NCI-H526 (cell line): Measurements from ENCODE around the gene SPATA3.
A peak's percentile ranks its signal among the peaks of the same experiment; 100 is the strongest.
"Not testable (repeated sequence)": the region's sequence is repeated elsewhere in the genome, so short reads cannot be mapped to it uniquely, and the experiment has no call there.

Experiments
- DNase-seq, 2 experiments: peaks; one replicate each; lab custom pipeline; 2025; lab: John Stamatoyannopoulos, UW

Gene SPATA3

GRCh38 chr2:230998882-230999281 is 3.0 kb downstream of the SPATA3 start:
- DNase-seq, result no peak

GRCh38 chr2:230999477-230999876 is 3.6 kb downstream of the SPATA3 start:
- no peak for DNase-seq

DNA sequence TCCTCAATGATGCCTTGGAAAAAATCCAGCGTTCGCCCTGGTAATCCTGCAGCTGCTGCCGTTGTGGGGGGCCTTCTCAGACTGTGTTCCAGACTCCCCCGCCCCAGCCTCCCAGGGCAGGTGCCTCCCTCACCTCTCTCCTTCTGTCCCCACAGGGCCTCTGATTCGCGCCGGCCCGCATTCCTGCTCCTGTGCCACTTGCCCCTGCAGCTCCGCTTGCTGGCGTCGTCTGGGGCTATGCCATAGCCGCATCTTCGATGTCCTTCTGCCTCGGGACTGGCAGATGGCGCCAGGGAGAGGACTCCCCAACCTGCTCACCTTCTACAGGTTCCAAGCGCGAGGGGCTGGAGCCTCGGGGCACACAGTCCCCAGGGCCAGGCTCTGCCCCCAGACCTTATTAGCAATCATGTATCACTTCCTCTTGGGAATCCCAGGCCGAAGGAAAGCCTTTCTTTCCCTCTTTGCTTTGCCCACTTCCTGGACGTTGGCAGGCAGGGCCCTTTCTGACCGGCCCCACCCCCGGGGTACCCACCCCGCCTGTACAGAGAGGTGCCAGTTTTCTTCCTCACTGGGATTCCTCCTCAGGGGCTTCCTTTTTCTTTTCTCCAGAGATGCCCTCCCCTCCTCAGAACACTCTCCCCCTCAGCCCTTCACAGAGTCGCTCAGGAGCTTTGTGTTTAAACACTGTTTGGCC is 4.4 kb downstream of the SPATA3 start:
- peak; percentile 12 to 66 for DNase-seq

GRCh38 chr2:231001036-231001435 is 5.1 kb downstream of the SPATA3 start:
- DNase-seq, result no peak

DNA sequence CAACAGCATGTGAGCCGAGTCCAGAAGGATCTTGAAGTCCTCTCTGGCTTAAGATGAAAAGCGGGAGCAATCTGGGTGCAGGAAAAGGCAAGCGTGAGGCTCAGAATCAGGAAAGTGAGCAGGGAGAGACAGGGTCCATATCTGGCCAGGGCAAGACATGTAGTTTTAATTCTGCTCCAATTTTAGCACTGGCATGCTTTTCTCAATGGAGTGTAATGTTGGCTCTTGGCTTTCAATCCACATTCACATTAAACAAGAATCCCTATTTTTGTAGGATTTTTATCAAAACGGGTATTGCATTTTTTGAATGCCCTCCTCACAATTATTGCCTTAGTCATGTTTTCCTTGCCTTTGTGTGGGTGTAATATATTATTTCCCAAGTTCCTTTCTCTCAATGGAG is 6.0 kb downstream of the SPATA3 start:
- no peak for DNase-seq

- DNase-seq, result no peak
These were observed 6.7 kb downstream of the SPATA3 start for GRCh38 chr2:231002641-231003040.

GRCh38 chr2:231003186-231003585 is 7.3 kb downstream of the SPATA3 start:
- DNase-seq, result no peak

DNA sequence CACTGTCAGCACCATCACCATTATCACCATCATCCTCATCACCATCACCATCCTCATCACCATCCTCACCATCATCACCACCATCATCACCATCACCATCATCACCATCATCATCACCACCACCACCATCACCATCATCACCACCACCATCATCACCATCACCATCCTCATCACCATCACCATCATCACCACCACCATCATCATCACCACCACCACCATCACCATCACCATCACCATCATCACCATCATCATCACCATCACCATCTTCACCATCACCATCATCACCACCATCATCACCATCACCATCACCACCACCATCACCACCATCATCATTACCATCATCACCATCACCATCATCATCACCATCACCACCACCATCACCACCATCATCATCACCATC is 9.0 kb downstream of the SPATA3 start:
- not testable (repeated sequence) for DNase-seq

- DNase-seq, result no peak
These were observed 11.6 kb downstream of the SPATA3 start for GRCh38 chr2:231007286-231008098.

DNA sequence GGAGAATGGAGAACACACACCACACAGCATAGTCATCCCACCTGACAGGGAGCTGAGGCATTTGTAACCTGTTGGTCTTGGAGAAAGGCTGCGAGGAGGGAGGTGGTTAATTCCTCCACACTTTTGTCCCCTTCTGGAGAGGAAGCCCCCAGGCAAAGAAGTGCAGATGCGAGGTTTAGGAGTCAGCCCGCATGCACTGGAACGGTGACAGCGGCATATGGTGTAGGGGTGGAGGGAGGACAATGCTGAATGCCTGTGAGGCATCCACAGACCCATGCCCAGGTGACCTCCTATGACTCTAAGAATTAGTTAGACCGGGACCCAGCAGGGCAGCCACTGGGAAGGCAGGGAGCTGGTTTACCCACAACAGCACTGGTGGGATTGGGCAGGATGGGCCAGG is 12.2 kb downstream of the SPATA3 start:
- DNase-seq, result no peak

DNA sequence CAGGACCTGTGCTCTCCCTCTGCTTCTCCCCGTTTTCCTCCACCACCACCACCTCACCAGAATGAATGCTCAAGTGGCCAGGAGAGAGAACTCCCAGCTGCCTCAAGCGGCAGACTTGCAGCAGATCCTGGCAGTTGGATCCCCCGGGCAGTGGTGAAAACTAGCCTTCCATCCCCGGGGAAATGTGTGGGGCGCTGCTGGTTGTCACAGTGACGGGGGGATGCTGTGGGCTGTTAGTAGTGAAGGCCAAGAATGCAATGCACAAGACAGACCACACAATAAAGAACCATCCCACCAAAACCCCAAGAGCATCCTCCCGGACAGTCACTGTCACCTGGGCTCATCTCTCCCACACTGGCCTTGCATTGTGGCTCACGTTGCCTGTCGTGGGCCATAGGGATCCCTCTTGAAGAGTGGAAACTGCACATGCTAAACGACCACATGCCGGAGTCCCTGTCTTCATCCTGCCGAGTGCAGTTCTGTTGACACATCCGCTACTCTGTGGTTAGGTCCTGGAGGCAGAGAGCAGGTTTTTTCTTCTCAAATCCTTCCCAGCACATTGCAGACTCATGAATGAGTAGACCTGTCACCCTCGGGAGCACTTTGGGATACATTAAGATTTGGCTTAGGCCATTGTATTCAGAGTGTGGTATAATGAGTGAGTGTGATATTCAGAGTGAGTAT is 13.5 kb downstream of the SPATA3 start:
- no peak for DNase-seq

- DNase-seq, result no peak
These were observed 14.3 kb downstream of the SPATA3 start for GRCh38 chr2:231010201-231010730.

DNA sequence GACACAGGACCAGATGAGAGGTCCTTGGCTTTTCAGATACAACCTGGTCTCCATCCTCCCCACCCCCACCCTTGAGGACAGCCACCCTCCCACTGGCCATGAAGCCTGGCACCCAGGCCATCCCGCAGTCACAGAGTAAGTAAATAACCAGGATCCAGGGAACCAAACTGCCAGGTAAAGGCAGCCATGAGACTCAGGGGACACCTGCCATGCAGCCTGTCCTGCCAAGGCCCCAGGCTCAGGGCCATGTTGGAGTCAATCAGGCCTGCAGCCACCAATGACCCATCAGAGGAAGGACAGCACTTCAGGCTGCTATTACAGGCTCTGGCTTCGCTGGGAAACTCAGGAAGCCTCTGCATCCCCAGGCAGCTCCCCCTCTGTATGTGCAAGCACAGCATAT is 15.6 kb downstream of the SPATA3 start:
- no peak for DNase-seq

GRCh38 chr2:231012463-231012862 is 16.5 kb downstream of the SPATA3 start:
- DNase-seq, result no peak

- DNase-seq, result no peak
These were observed 17.9 kb downstream of the SPATA3 start for GRCh38 chr2:231013820-231014219.

GRCh38 chr2:231015478-231015877 is 19.6 kb downstream of the SPATA3 start:
- DNase-seq, result peak in 1 of 2 experiments; percentile 59

DNA sequence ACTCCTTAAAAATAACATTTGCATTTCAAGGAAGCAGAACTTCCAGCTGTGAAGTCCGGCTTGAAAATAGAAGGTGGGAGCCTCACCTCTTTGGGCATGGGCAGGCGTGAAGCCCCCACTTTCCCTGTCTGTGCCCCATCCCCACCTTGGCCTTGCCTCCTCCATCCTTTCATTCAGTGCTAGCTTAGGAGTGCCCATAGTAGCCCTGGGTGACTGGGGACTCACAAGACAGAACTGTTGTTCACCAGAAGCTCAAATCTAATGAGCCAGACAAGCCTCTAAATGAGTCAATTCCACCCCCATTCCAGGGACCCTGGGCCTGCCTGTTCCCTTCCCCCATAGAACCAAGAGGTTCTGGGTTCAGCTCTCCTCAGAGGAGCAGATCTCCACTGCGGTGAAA is 20.0 kb downstream of the SPATA3 start:
- DNase-seq, result no peak

GRCh38 chr2:231016566-231017230 is 20.8 kb downstream of the SPATA3 start:
- no peak for DNase-seq

- peak in 1 of 2 experiments; percentile 20 for DNase-seq
These were observed 21.3 kb downstream of the SPATA3 start for GRCh38 chr2:231017231-231017598.

GRCh38 chr2:231018184-231018583 is 22.3 kb downstream of the SPATA3 start:
- DNase-seq, result no peak

GRCh38 chr2:231025059-231025458 is 29.1 kb downstream of the SPATA3 start:
- DNase-seq, result not testable (repeated sequence)

DNA sequence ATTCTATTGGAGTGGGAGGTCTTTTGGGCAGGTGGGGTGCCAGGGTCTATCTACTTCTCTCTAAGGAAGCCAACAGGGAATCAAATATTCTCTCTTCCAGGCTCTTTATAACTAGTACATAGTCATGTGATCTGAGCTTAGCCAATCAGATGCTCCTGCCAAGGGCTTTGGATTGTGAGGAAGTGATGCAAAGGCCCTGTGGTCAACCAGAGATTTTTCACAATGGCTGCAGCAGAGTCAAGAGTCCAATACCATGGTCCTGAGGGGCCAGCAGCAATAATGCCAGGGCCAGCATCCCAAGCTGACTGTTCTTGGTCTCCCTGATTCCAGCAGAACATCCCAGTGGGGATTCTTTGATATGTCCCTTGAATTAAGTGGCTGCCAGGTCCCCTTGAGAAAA is 33.0 kb downstream of the SPATA3 start:
- no peak for DNase-seq
